HG03139 (cell line): ENCODE measurements around the gene CCDC88B.
"Not testable (repeated sequence)": the region's sequence is repeated elsewhere in the genome, so short reads cannot be mapped to it uniquely, and the experiment has no call there.

Experiments
- ATAC-seq: cut with Tn5 transposase; IDR thresholded peaks from one replicate; pipeline ENCODE4 v1.9.1; 2021; ENCODE audit not compliant: unreplicated experiment

Gene CCDC88B

GRCh38 chr11:64320556-64320955, 19.4 kb upstream of the CCDC88B start:
- ATAC-seq, result no peak

- ATAC-seq, result no peak
These were observed 19.0 kb upstream of the CCDC88B start for GRCh38 chr11:64321026-64321425.

- no peak for ATAC-seq
These were observed 18.5 kb upstream of the CCDC88B start for GRCh38 chr11:64321533-64321932.

- no peak for ATAC-seq
These were observed 17.1 kb upstream of the CCDC88B start for GRCh38 chr11:64322925-64323260.

- ATAC-seq, result no peak
These were observed 16.6 kb upstream of the CCDC88B start for GRCh38 chr11:64323373-64323772.

- ATAC-seq, result not testable (repeated sequence)
These were observed 16.0 kb upstream of the CCDC88B start for GRCh38 chr11:64323984-64324383.

GRCh38 chr11:64324692-64325469, 15.1 kb upstream of the CCDC88B start:
- ATAC-seq, result no peak

GRCh38 chr11:64327375-64327774, 12.6 kb upstream of the CCDC88B start:
- ATAC-seq, result no peak

GRCh38 chr11:64327993-64328392, 12.0 kb upstream of the CCDC88B start:
- ATAC-seq, result no peak

- ATAC-seq, result no peak
These were observed 9.1 kb upstream of the CCDC88B start for GRCh38 chr11:64330888-64331287.

GRCh38 chr11:64331569-64332371, 8.2 kb upstream of the CCDC88B start:
- ATAC-seq, result no peak

GRCh38 chr11:64333556-64333955, 6.4 kb upstream of the CCDC88B start:
- ATAC-seq, result no peak

GRCh38 chr11:64334764-64335735, 5.0 kb upstream of the CCDC88B start:
- peak; percentile 70 for ATAC-seq

GRCh38 chr11:64337538-64338249, 2.3 kb upstream of the CCDC88B start:
- ATAC-seq, result no peak

- no peak for ATAC-seq
These were observed 1.3 kb upstream of the CCDC88B start for GRCh38 chr11:64338716-64339115.

- no peak for ATAC-seq
These were observed 718 bp upstream of the CCDC88B start for GRCh38 chr11:64339286-64339685.

GRCh38 chr11:64340671-64341335, 799 bp downstream of the CCDC88B start:
- peak; percentile 31 for ATAC-seq

GRCh38 chr11:64341429-64341828, 1.4 kb downstream of the CCDC88B start:
- no peak for ATAC-seq

- no peak for ATAC-seq
These were observed 2.1 kb downstream of the CCDC88B start for GRCh38 chr11:64341851-64342791.
